ENCODE measurements around the gene ASCL2.

The ASCL2 gene

GRCh38 chr11:2222451-2222850 is 47.9 kb downstream of the ASCL2 start:
- no peak for TF ChIP-seq CTCF (IDR thresholded peaks at IDR 0.05; ENCODE audit: control extremely low read depth, extremely low read depth, low read depth, missing control alignments)
- POLR2A ChIA-PET, result no interaction called here
- CTCF ChIA-PET, result no interaction called here
- DNase-seq (ENCODE audit: extremely low spot score), result no peak

- no peak for TF ChIP-seq CTCF (IDR thresholded peaks at IDR 0.05; ENCODE audit: control extremely low read depth, extremely low read depth, low read depth, missing control alignments)
Observed at GRCh38 chr11:2221591-2221990, 48.8 kb downstream of the ASCL2 start.

GRCh38 chr11:2221024-2221423 is 49.4 kb downstream of the ASCL2 start:
- ChIA-PET CTCF (no interaction called here), POLR2A (no interaction called here)
- no peak for DNase-seq (ENCODE audit: extremely low spot score)
- no peak for TF ChIP-seq CTCF (IDR thresholded peaks at IDR 0.05; ENCODE audit: control extremely low read depth, extremely low read depth, low read depth, missing control alignments)

More at GRCh38 chr11:2221591-2221990, 48.8 kb downstream of the ASCL2 start:
- ChIA-PET POLR2A (no interaction called here), CTCF (no interaction called here)
- DNase-seq (ENCODE audit: extremely low spot score), result no peak

GRCh38 chr11:2220173-2220771 is 50.1 kb downstream of the ASCL2 start:
- TF ChIP-seq CTCF (IDR thresholded peaks at IDR 0.05; ENCODE audit: control extremely low read depth, extremely low read depth, low read depth, missing control alignments), result no peak
- ChIA-PET POLR2A (no interaction called here), CTCF (no interaction called here)
- no peak for DNase-seq (ENCODE audit: extremely low spot score)

GRCh38 chr11:2219318-2220017 is 50.9 kb downstream of the ASCL2 start:
- DNase-seq (ENCODE audit: extremely low spot score), result no peak
- ChIA-PET CTCF (interaction anchor here (1.0 kb wide), 1 partner anchor 85 kb away, joined by 3 read pairs; no protein-coding TSS in a partner anchor), POLR2A (no interaction called here)
- no peak for TF ChIP-seq CTCF (IDR thresholded peaks at IDR 0.05; ENCODE audit: control extremely low read depth, extremely low read depth, low read depth, missing control alignments)
